Forelimb muscle (tissue), 1 donor: ENCODE data around the gene SLC22A7. TPM values are rescaled to one million over a fixed set of nuclear protein-coding genes. Genes with fewer than 3 reads are reported as not detected.

Source experiments
- DNase-seq: peaks from one replicate; pipeline ENCODE4 v3.0.0-alpha.2; 2013; ENCODE audit warnings: low read depth
- polyA plus RNA-seq: library from polyadenylated mRNA; unstranded; fragments of 120-200 nt; gene quantifications from one replicate; pipeline ENCODE4 v1.2.1, GENCODE V29; 2013; ENCODE audit not compliant: insufficient read length

Gene SLC22A7
- polyA plus RNA-seq, 1 donor, result not detected

DNA sequence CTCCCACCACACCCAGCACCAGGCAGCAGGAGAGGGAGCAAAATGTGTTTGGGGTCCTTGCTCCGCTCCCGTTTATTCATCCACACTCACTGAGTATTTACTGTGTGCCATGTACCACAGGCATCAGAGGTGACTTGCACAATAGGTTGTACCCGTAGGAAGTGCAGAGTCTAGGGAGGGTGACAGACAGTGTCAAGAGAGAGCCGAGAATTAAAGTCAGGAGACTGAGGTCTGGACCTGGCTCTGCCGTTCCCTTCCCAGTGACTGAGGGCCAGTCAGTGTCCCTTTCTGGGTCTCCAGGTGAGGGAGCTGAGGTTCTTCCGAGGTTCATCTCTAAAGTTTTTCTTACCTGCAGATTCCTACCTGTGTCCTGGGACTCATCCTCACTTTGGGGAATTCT, 32.5 kb upstream of the SLC22A7 start:
- no peak for DNase-seq

DNA sequence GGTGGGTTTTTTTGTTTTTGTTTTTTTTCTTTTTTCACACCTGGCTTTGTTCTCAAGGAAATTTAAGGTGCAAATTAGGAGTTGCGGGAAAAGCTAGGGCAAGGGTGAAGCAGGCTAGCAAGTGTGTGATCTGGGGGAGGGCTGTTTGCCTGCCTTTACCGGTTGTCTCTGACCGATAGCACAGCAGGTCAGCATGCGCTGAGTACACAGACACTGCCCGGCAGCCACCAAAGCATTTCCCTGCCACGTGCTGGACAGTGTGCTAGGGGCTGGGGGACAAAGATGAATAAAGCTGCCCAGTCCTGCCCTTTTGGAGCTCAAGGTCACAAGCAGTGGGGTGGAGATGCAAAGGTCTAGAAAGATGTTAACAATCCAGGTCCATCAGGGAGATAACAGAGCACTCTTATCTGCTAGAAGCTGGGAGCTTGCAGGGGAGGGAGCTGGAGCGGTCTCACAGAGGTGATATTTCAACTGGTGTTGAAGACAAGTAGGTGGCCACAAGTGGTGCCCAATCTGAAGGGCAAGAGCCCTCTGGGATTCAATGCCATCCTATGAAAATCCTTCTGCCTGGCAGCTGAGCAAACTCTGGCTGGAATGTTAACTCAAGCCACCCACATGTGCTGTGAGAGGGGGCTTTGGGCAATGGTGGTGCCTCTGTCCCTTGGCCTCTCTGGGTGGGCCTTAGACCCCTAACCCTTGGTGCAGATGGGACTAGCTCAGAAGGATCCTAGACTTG, 30.3 kb upstream of the SLC22A7 start:
- no peak for DNase-seq

DNA sequence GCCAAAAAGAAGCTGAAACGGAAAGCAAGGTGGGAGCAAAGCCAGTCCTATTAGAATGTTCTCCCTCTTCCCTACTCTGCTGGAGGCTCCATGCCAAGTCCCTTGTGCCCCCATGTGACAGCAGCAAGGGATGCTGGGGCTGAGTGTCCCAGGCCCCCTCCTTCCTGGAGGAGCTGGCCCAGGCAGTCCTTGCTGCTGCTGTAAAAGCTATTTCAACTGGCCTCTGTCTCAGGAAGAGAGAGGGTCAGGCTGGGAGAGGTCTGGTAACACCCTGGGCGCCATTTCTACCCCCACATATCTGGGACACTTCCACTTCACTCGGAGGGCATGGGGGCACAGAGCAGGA, 29.7 kb upstream of the SLC22A7 start:
- DNase-seq, result no peak

DNA sequence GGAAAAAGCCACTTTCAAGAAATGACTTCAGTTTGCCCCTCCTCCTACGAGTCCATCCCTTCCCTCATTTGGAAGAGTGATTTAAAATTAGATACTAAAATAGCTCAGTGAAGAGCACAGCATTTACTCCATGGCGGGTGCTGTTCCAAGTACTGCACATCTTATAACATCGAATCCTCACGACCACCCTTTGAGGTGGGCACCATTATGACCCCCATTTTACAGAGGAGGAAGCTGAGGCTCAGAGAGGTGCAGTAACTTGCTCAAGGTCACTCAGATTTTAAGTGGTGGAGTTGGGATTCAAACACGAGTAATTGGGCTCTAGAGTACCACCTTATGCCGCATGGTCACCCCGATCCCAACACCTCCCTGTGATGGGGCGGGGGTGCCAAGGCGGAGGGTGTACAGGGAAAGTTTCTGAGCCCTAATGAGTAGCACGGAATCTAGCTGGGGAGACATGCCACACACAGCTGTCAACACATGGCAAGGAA, 29.2 kb upstream of the SLC22A7 start:
- DNase-seq, result no peak

DNA sequence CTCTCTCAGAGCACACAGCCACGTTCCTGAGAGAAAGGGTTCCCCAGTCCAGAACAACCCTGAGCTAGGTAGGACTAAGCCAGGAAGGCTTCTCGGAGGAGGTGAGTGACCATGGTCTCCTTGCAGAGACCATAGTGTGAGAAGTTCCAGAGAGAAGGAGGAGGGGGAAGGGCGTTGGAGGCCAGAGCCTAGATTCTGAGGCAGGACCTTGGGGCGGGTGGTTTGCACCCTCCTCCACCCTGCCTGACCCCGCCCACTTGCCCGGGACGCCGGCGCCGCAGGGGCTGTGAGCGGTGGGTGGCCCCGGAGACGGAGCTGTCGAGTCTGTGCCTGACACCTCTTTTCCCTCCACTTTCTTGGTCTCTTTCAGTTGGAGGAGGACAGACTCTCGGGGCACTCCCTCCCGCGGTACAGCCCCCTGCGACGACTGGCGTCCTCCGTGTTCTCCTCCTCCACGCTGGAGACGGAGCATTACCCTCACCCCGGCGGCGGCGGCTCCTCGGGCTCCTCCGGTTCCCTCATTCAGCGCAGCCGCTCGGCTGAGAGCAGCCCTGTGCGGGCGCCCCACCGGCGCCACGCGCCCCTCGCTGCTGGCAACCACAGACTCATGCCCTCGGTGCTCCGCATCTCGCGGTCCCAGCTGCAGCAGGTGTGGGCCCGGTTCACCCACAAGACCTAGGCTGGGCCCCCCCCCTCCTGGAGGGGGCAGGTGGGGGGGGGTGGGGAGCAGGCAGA, 28.6 kb upstream of the SLC22A7 start:
- no peak for DNase-seq

DNA sequence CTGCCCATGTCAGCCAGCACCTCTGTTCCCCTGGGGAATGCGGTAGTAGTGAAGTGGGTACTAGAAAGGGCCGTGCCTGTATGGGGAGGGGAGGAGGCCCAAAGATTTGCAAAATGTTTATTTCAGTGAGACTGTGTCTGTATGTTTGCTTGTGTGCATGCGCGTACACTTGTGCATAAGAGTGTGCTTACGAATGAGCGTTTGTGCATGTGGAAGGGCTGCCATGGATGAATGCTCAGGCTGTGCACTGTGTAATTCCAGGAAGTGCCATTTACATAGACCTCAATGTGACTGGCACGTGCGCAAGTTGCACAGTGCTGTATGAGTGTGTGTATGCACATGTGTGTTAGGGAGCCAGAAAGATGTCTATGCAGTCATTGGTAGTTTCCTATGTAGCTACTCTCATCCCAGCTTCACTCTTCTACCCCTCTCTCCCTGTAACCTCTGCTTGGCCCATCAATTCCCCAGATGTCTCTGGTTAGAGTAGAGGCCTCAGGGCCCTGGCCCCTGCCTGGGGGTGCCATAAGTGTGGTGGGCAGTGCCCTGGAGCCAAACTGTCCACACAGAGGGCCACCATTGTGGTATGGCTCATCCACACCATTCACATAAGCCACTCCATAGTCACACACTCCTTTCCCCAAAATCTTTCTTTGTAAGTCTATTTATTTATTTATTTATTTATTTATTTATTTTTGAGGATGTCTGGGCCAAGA, 26.8 kb upstream of the SLC22A7 start:
- no peak for DNase-seq

DNA sequence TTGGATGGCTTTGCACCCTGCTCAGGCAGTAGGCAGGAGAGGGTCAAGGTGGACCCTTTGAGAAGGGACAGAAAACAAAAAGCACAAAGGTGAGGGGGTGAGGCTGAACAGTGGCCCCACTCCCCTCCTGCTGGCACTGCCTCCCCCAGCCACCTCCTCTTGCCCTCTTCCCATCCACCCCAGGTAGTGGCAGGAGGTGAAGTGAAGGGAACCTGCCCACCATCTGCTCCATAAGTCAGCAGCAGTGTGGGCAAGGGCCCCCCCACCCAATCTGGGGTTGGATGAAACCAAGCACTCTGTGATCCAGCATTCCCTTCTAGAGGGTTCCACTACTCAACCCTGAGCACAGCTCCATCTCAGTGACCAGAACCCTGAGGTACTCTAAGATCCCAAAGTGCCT, 26.1 kb upstream of the SLC22A7 start:
- no peak for DNase-seq

DNA sequence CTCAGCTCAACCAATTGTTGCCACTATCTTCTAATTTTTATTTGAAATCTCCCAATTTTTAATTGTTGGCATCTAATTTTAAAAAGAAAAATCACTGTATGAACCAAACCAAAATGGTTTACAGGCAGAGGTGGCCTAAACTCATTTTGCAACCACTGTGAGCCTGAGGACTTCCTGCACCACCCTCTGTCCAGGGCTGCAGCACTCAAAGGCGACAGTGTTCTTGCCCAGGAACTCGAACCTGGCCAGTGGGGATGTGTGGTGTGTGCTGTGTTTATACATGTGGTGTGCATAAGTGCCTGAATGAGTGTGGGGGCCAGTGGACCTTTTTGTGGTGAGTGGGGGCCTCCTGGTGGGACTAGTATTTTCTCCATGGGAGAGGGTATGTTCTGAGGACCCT, 24.4 kb upstream of the SLC22A7 start:
- no peak for DNase-seq

DNA sequence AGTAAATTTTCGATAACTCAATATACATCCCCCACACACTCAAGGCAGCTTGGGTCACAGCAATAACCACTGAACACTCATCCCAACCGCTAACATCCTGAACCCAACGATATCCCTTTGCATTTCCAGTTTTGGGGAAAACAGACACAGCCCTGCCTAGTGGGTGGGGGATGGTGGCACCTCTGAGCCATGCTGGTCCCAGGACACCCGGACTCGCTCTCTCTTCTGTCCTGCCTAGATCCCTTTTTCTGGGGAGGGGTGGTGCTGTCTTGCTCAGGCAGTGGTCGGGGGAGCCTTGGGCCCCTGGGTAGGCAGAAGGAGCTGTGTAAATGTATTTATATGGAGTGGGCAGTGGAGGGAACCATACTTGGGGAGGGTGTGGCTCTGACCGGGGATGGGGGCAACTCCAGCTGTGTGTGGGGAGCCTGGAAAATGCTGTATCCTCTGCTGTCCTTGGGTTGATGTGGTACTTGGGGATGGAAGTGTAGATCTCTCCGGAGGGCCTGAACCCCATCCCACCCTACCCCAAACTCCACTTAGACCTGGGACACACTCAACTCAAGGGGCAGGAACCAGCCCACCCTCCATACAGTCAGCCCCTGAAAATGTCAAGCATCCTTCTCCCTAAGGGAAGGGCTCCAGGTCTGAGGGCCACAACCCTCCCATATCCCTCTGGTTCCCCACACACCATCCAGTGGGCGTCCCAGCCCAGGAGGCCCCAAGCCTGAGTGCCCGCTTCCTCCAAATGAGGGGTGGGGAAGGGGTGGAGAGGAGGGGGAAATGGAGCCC, 23.7 kb upstream of the SLC22A7 start:
- DNase-seq, result no peak

DNA sequence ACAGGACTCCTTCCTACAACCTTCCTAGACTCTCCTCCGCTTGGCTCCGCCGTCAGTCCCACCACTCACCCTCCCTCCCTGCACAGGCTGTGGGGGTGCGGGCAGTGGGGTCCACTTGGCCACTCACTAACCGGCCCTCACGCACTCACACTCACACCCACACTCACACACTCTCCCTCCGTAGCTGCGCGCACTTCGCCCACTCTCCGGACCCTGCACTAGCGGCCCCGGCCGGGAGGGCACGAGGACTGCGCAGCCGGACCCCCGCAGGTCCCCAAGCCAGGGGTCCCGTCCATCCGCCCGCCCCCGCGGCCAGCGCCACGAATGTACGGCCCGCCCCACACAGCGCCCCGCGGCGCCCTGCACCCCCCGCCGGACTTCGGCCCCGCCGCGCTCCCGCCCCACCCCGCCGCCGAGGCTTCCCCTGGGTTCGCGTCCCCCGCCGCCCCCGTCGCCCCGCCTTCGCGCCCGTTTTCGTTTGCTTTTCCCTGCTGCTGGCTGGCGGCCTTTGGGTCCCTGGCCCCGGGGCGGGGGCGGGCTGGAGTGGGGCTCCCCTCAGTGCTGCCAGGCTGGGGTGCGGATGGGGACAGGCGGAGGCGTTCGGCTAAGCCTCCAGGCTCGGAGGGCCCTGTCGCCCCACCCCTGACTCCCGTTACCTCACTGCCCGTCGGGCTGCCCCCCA, 23.0 kb upstream of the SLC22A7 start:
- DNase-seq, result no peak

DNA sequence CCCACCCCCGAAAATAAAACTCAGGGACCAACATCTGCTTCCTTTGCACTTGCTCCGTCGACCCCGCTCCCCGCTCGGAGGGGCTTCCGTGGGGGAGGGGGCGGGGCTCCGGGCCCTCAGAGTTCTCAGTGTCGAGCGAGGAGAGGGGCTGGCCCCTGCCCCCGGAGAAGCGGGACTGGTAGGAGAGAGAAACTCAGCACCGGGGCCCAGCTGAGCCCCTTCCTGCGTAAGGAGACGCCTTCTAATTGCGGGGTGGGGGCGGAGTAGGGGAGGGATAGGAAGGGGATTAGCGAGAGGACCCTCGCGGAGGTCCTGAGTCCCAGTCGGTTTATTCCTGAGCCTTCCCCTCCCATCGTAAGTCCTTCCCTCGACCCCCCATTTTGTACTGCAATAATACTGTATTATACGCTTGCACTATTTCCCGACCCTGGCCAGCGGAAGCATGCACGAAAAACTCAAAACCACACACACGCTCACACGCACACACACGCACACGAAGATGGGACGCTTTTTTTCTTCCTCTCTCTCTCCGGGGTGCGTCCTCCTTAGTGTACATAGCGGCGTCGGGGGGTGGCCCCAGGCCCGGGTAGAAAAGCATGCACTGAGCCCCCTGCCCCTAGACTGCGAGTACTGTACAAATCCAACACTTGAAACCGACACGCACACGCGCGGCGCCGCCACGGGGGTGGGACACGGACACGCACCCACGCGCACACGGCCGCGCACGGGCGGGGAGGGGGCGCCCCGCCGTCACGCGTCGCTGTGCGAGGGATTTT, 22.1 kb upstream of the SLC22A7 start:
- no peak for DNase-seq

DNA sequence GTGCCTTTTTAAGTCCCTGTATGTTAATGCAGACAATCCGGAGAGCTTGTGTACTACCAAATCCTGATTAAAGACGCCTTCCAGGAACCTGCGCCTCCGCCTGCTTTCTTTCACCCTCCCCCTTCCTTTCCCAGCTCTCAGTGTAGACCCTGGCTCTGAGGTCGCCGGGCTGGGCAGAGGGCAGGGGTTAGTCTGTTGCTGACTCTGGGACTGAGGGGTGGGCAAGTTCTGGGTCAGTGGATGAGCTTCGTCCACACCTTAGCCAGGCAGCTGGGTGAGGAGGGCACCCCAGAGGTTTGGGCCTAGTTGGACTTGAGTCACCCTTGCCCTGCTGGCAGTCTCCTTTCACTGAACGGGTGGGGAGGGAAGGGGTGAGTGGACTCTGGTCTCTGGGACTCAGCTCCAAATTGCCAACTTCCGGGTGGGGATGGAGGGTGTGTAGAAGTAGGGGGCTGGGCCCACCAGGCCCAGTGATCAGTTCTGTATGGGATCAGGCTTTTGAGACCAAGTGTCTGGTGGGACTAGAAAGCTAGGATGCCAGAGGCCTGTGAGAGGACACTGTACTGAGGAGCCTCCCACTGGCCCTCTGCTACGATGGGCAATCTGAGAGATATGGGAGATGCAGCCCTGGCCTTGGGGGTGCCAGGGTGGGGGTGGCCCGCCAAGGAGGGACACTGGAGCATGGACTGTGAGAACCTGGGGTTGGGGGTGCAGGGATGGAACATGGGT, 21.3 kb upstream of the SLC22A7 start:
- DNase-seq, result no peak

DNA sequence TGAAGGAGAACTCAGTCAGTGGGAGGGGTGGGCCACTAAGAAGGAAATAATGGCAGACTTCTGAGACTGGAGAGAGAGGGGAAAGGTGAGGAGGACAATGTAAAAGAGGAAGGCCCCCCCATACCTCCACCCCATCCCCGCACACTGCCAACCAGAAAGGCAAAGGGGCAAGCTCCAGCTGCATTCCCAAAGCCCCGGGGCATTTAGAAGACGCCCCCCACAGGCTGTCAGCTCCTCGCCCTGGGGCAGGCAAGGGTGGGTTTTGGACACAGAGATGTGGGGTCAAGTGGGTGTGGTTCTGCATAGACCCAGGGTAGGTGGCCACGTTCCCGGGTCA, 20.8 kb upstream of the SLC22A7 start:
- no peak for DNase-seq

DNA sequence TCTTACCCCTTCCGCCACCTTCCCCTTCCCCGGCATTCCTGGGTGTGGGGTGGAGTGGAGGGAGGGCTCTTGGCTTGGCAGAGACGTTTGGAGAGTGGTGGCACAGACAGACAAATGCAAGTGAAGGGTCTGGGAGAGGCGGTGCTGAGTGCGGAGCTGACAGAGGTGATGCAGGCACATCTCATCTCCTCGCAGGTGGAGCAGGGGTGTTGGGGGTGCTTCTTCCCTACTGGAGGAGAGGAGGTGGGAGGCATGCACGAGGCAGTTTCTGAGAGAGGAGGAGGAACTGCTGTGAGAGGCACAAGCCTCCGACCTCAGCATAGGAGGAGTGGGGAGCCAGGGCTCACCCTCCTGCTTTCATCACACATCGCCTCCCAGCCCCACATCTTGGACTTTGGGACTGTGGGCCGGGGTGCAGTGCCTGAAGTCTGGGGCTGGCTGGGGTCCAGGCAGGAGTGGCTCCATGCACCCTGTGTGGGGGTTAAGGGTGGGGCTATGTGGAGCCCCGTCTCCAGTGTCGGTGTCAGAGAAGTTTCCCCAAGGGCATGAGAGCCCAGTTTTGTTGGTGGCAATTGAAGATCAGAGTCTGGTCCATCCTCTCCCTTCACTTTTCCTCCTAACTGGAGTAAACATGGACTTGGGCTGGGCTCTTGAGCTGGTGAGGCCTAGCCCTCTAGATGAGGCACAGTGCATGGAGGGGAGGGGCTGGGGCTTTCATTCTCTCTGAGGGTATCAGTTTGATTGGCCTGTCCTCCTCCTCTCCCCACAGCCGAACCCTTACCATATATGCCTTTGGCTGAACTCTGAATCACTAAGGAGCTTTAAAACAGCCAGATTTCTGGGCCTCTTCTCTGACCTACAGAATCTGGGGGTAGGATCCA, 20.2 kb upstream of the SLC22A7 start:
- DNase-seq, result no peak

DNA sequence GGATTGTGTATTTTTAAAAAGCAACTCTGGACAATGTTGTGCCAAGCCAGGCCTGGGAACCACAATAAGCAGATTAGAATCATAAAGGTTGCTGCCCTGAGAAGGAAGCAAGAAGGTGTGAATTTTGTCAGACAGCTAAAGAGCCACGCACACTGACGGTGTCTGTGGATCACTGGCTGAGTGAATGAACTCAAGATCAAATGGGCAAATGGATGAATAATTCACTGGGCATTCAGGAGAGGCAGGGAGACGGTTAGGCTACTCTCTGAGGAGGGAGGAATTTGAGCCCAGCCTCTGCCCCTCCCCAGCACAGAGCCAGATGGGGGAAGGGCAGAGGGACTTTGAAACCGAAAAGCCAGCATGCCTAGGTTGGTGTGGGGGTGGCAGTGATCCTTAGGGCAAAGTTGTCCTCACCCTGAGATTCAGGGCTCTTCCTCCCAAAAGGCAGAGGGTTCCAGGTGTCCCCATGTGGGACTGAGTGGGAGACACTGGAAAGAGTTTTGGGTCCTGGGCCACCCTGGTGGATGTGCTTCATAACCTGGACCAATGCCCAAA, 19.5 kb upstream of the SLC22A7 start:
- no peak for DNase-seq

DNA sequence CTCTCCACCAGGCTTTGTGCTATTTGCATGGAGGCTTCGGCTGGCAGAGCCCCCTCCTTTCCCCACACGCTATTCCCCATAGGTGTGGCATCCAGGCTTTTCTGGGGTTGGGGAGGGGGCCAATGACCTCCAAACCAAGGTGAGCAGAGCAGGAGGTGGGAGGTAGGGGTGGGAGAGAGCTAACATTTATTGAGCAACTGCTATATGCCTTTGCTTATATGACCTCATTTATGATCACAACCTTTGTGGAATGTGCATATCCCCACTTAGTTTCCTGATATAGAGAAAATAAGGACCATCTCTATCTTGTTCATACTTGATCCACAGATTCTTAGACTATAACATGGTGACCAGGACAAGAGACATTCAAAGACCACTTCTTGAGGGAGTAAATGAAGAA, 17.8 kb upstream of the SLC22A7 start:
- no peak for DNase-seq

DNA sequence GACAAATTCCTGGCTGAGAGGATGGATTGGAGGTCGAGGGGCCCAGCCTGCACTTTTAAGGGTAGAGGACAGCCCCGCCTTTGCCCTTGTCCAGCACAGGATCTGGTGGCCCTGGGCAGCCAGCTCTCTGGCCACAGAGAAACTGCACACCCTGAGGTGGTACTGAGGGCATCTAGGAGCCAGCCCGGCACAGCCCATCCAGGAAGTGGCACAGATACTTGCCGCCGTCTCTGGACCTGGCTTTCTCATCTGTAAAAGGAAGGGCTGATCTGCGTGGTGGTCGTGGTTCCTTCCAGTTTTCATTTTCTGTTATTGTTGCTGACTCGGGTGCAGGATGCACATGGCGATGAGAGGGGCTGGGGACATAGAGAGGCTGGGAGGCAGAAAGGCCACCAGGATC, 16.0 kb upstream of the SLC22A7 start:
- no peak for DNase-seq

DNA sequence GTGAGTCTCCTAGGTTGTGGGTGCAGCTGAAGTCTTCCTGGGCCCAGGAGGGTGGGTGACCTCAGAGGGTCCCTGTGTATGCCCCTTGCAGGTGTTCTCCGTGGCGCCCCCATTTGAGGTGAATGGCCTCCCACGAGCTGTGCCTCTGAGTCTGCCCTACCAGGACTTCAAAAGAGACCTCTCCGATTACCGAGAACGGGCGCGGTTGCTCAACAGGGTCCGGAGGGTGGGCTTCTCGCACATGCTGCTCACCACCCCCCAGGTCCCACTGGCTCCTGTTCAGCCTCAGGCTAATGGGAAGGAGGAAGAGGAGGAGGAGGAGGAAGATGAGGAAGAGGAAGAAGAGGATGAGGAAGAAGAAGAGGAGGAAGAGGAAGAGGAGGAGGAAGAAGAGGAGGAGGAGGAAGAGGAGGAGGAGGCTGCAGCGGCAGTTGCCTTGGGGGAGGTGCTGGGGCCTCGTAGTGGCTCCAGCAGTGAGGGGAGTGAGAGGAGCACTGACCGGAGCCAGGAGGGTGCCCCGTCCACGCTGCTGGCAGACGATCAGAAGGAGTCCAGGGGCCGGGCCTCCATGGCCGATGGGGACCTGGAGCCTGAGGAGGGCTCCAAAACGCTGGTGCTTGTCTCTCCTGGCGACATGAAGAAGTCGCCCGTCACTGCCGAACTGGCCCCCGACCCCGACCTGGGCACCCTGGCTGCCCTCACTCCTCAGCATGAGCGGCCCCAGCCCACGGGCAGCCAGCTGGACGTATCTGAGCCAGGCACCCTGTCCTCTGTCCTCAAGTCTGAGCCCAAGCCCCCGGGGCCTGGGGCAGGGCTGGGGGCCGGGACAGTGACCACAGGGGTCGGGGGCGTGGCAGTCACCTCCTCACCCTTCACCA, 15.2 kb upstream of the SLC22A7 start:
- no peak for DNase-seq
